K562 (cell line): ENCODE measurements around the gene TTLL3. TPM values are rescaled to one million over a fixed set of nuclear protein-coding genes. Genes with fewer than 3 reads are reported as not detected.

Source experiments
- CBFB ChIP-seq: sonication (generic); formaldehyde crosslinking; IDR thresholded peaks from 2 replicates; pipeline ENCODE4 v1.4.0; 2020; ENCODE audit warnings: mild to moderate bottlenecking, missing genetic modification reagents
- CBX2 ChIP-seq: fragments of 200-600 bp; sonication (generic); IDR thresholded peaks from one replicate; pipeline ENCODE4 v1.6.1; 2012; ENCODE audit warnings: mild to moderate bottlenecking, low read length, inconsistent platforms; ENCODE audit not compliant: insufficient read depth, poor library complexity, severe bottlenecking
- CCAR2 ChIP-seq: fragments of 200-400 bp; formaldehyde crosslinking; IDR thresholded peaks from 2 replicates; pipeline ENCODE4 v1.6.1; 2017; ENCODE audit warnings: mild to moderate bottlenecking, low read depth, low read length
- ELF4 ChIP-seq: fragments of 450-650 bp; formaldehyde crosslinking; IDR thresholded peaks from 2 replicates; pipeline ENCODE4 v1.4.0; 2022; ENCODE audit warnings: missing genetic modification characterization
- KHSRP ChIP-seq: fragments of 450-650 bp; IDR thresholded peaks from 2 replicates; pipeline ENCODE4 v1.6.1; 2017
- MXI1 ChIP-seq: IDR thresholded peaks from 2 replicates; pipeline ENCODE4 v1.6.1; 2011; ENCODE audit warnings: low read depth, mild to moderate bottlenecking, improper control_type of control experiment, low read length
- NR3C1 ChIP-seq: sonication (generic); formaldehyde crosslinking; IDR thresholded peaks from 2 replicates; pipeline ENCODE4 v1.8.1; 2022; ENCODE audit warnings: missing genetic modification reagents
- PHB2 ChIP-seq: fragments of 450-650 bp; IDR thresholded peaks from 2 replicates; pipeline ENCODE4 v1.6.1; 2017; ENCODE audit warnings: low read depth
- PTBP1 ChIP-seq: fragments of 200-400 bp; formaldehyde crosslinking; IDR thresholded peaks from 2 replicates; pipeline ENCODE4 v1.6.1; 2017; ENCODE audit warnings: low read depth, low read length
- REST ChIP-seq, 2 experiments: fragments of 450-650 bp; formaldehyde crosslinking in 1 of 2; IDR thresholded peaks; 2 replicates each; pipeline versions ENCODE4 v1.4.0 to v1.6.1; 2014 to 2020; ENCODE audit warnings: mild to moderate bottlenecking in 2 of 2, borderline replicate concordance in 1 of 2, low read depth in 1 of 2
- SIN3B ChIP-seq: fragments of 450-650 bp; IDR thresholded peaks from 2 replicates; pipeline ENCODE4 v1.6.1; 2017; ENCODE audit warnings: low read depth, mild to moderate bottlenecking, moderate library complexity
- SREBF1 ChIP-seq: fragments of 150-350 bp; IDR thresholded peaks from 2 replicates; pipeline ENCODE4 v1.6.1; 2014; ENCODE audit warnings: antibody characterized with exemption, low read depth, low read length, borderline replicate concordance
- TEAD4 ChIP-seq, 2 experiments: sonication (generic) in 1 of 2; formaldehyde crosslinking in 1 of 2; IDR thresholded peaks; 2 replicates each; pipeline versions ENCODE4 v1.6.1 to v1.8.0; 2012 to 2022; ENCODE audit warnings: borderline replicate concordance in 1 of 2, inconsistent platforms in 1 of 2, low read length in 1 of 2, mild to moderate bottlenecking in 1 of 2, missing genetic modification reagents in 1 of 2
- ZKSCAN8 ChIP-seq: fragments of 200-800 bp; sonication (Bioruptor generic); IDR thresholded peaks from 2 replicates; pipeline ENCODE4 v1.6.1; 2016; ENCODE audit warnings: missing genetic modification characterization, missing compliant biosample characterization
- ZNF12 ChIP-seq: sonication (generic); formaldehyde crosslinking; IDR thresholded peaks from 2 replicates; pipeline ENCODE4 v1.4.0; 2020; ENCODE audit warnings: mild to moderate bottlenecking, missing genetic modification reagents
- ZNF551 ChIP-seq: fragments of 250-450 bp; sonication (Bioruptor Pico); IDR thresholded peaks from 2 replicates; pipeline ENCODE4 v1.5.0; 2021; ENCODE audit warnings: mild to moderate bottlenecking, moderate library complexity
- ZNF75A ChIP-seq: fragments of 450-650 bp; formaldehyde crosslinking; IDR thresholded peaks from 2 replicates; pipeline ENCODE4 v1.4.0; 2020; ENCODE audit warnings: mild to moderate bottlenecking
- polyA plus RNA-seq, 8 experiments: library from polyadenylated mRNA; depleted of rRNA in 4 of 8; stranded (reverse) in 5 of 8; unstranded in 3 of 8; fragments of >200 nt; fragmentation: Nextera tagmentation in 2 of 8; fragmentation: Illumina TruSeq in 1 of 8; extraction: Ambion mirVana in 2 of 8; extraction: Trizol in 1 of 8; gene quantifications; 2 replicates each; pipeline versions ENCODE4 v1.2.1 to v1.2.3, GENCODE V29; 2011 to 2014; ENCODE audit warnings: inconsistent platforms in 1 of 8, missing spikeins in 1 of 8
- total RNA-seq, 7 experiments: library from RNA; depleted of rRNA in 6 of 7; stranded (reverse); fragments of >200 nt in 6 of 7; fragmentation: Illumina TruSeq in 2 of 7; extraction: Trizol in 2 of 7; gene quantifications; 2 replicates each; pipeline versions ENCODE4 v1.2.1 to v1.2.3, GENCODE V29; 2011 to 2021; ENCODE audit warnings: low replicate concordance in 1 of 7
- TF ChIP-seq, protein P1 (sequence below): fragments of 250-450 bp; sonication (Bioruptor Pico); IDR thresholded peaks from 2 replicates; pipeline ENCODE4 v1.9.0; 2021; ENCODE audit warnings: mild to moderate bottlenecking, inconsistent platforms

TTLL3 gene
- total and polyA plus RNA-seq, 9 of the 15 experiments (the other 6 are each of a cell fraction or from before 2014, with no cell fraction given) = 8.9 to 106 (median 33.2) TPM

GRCh38 chr3:9769426-9770275 is 40.4 kb upstream of the TTLL3 start, which contains the start of gene CAMK1 (continued):
- TF ChIP-seq NR3C1 (CRISPR knock-in tag) (no peak), CBFB (CRISPR knock-in tag) (no peak), CCAR2 (no peak), MXI1 (no peak), SREBF1 (no peak), ELF4 (CRISPR knock-in tag) (0 out of 2 replicates have a peak, but pooled peaks have one; percentile 1), ZNF75A (CRISPR knock-in tag) (no peak), REST (IDR thresholded peaks at IDR 0.05; ENCODE audit: borderline replicate concordance) (no peak), REST (CRISPR knock-in tag; IDR thresholded peaks at IDR 0.05; ENCODE audit: low read depth) (no peak), KHSRP (no peak), CBX2 (no peak), ZNF12 (CRISPR knock-in tag) (no peak), ZKSCAN8 (CRISPR knock-in tag) (no peak), PHB2 (no peak), TEAD4 (IDR thresholded peaks at IDR 0.05; ENCODE audit: low read length) (no peak), TEAD4 (CRISPR knock-in tag; IDR thresholded peaks at IDR 0.05; ENCODE audit: borderline replicate concordance) (no peak), ZNF551 (CRISPR knock-in tag) (no peak), SIN3B (peak; percentile 56; the same call in 1 of the 2 replicates), PTBP1 (0 out of 2 replicates have a peak, but pooled peaks have one; percentile 56)
- TF ChIP-seq, protein P1, sequence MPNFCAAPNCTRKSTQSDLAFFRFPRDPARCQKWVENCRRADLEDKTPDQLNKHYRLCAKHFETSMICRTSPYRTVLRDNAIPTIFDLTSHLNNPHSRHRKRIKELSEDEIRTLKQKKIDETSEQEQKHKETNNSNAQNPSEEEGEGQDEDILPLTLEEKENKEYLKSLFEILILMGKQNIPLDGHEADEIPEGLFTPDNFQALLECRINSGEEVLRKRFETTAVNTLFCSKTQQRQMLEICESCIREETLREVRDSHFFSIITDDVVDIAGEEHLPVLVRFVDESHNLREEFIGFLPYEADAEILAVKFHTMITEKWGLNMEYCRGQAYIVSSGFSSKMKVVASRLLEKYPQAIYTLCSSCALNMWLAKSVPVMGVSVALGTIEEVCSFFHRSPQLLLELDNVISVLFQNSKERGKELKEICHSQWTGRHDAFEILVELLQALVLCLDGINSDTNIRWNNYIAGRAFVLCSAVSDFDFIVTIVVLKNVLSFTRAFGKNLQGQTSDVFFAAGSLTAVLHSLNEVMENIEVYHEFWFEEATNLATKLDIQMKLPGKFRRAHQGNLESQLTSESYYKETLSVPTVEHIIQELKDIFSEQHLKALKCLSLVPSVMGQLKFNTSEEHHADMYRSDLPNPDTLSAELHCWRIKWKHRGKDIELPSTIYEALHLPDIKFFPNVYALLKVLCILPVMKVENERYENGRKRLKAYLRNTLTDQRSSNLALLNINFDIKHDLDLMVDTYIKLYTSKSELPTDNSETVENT (CRISPR knock-in tag) = 0 out of 2 replicates have a peak, but pooled peaks have one; percentile 16
